Activated CD8-positive, alpha-beta T cell treated with anti-CD3 and anti-CD28 coated beads for 36 hours (primary cell): Measurements from ENCODE around the gene GNA14. TPM values are rescaled to one million over a fixed set of nuclear protein-coding genes. Genes with fewer than 3 reads are reported as not detected.

ENCODE experiments used
- ATAC-seq: fragments of 200-7000 bp; cut with Tn5 transposase; one replicate; pipeline ENCODE4 v1.10.0; 2021; ENCODE audit warnings: mild to moderate bottlenecking, moderate library complexity
- CTCF ChIA-PET: fragments of 350-600 bp; sonication (Branson Sonifier 250); formaldehyde crosslinking; loops from one replicate; lab custom pipeline; 2021; ENCODE audit warnings: antibody characterized with exemption; lab: Charles Lee
- POLR2A ChIA-PET: fragments of 350-600 bp; sonication (Branson Sonifier 250); formaldehyde crosslinking; loops from one replicate; lab custom pipeline; 2021; ENCODE audit warnings: antibody characterized with exemption; lab: Charles Lee
- DNase-seq: peaks from one replicate; pipeline ENCODE4 v3.0.0-alpha.2; 2020
- H3K27ac Mint-ChIP-seq: one replicate; pipeline ENCODE4 v1.8.0; 2021; ENCODE audit warnings: mild to moderate bottlenecking, mixed read lengths
- H3K27me3 Mint-ChIP-seq: one replicate; pipeline ENCODE4 v1.8.0; 2021; ENCODE audit warnings: mixed read lengths
- H3K36me3 Mint-ChIP-seq: one replicate; pipeline ENCODE4 v1.8.0; 2021; ENCODE audit warnings: low read depth, mixed read lengths
- H3K4me1 Mint-ChIP-seq: one replicate; pipeline ENCODE4 v1.8.0; 2021; ENCODE audit warnings: low read depth, mixed read lengths
- H3K4me3 Mint-ChIP-seq: one replicate; pipeline ENCODE4 v1.8.0; 2021; ENCODE audit warnings: mild to moderate bottlenecking, moderate library complexity, mixed read lengths
- H3K9me3 Mint-ChIP-seq: one replicate; pipeline ENCODE4 v1.8.0; 2021; ENCODE audit warnings: mixed read lengths
- CTCF ChIP-seq: fragments of 200-600 bp; IDR thresholded peaks from one replicate; pipeline ENCODE4 v1.8.0; 2022; ENCODE audit warnings: antibody characterized with exemption, mild to moderate bottlenecking
- intact Hi-C: fragments of 100-400 bp; cut with micrococcal nuclease; formaldehyde crosslinking; loops from one replicate; pipeline ENCODE4 v1.10.0; 2022
- total RNA-seq, 2 experiments: library from RNA; stranded (reverse); gene quantifications; one replicate each; pipeline ENCODE4 v1.2.3, GENCODE V29; 2021

Gene GNA14
- total RNA-seq, 2 experiments from 2014 or later: not detected

GRCh38 chr9:77661566-77662085 lies 13.5 kb upstream of the GNA14 start:
- Mint-ChIP-seq H3K27me3 (peaks cover 8% of the 10 kb centered on the region), H3K36me3 (no peaks in the 10 kb centered on the region), H3K9me3 (no peaks in the 10 kb centered on the region), H3K4me1 (no peaks in the 10 kb centered on the region), H3K4me3 (no peak overlapping the region), H3K27ac (no peak overlapping the region)
- POLR2A ChIA-PET: no interaction called here
- CTCF ChIA-PET: no interaction called here
- TF ChIP-seq CTCF: no peak
- DNase-seq (no peak), ATAC-seq (no peak)
- intact Hi-C loops: no loop called here

- Mint-ChIP-seq H3K4me3 (no peak overlapping the region), H3K27ac (no peak overlapping the region), H3K27me3 (peaks cover 8% of the 10 kb centered on the region), H3K9me3 (no peaks in the 10 kb centered on the region), H3K36me3 (no peaks in the 10 kb centered on the region), H3K4me1 (no peaks in the 10 kb centered on the region)
- DNase-seq (no peak), ATAC-seq (no peak)
- POLR2A ChIA-PET: no interaction called here
- no peak for TF ChIP-seq CTCF
- CTCF ChIA-PET: interaction anchor here (1.0 kb wide), 1 partner anchor 14 kb away, joined by 4 read pairs; no protein-coding TSS in a partner anchor
- intact Hi-C loops: no loop called here
Observed at GRCh38 chr9:77659926-77660325, 11.8 kb upstream of the GNA14 start.

- intact Hi-C loops: no loop called here
- CTCF ChIA-PET: interaction anchor here (1.2 kb wide), 1 partner anchor 196 kb away, joined by 3 read pairs; no protein-coding TSS in a partner anchor
- no peak for TF ChIP-seq CTCF
Observed at GRCh38 chr9:77651203-77651602, 3.1 kb upstream of the GNA14 start.

GRCh38 chr9:77649109-77649812 lies 1.1 kb upstream of the GNA14 start:
- no peak for DNase-seq
- ChIA-PET POLR2A (no interaction called here), CTCF (interaction anchor here (0.9 to 1.4 kb wide), 2 partner anchors 99 to 192 kb away, joined by 3 to 4 read pairs; no protein-coding TSS in a partner anchor)
- TF ChIP-seq CTCF: no peak
- Mint-ChIP-seq H3K4me1 (peaks cover 10% of the 10 kb centered on the region), H3K4me3 (peak overlapping the region; percentile 68), H3K36me3 (no peaks in the 10 kb centered on the region), H3K27ac (no peak overlapping the region), H3K9me3 (no peaks in the 10 kb centered on the region), H3K27me3 (peaks cover 38% of the 10 kb centered on the region)
- no peak for ATAC-seq
- intact Hi-C loops: loop anchor here (10.0 kb wide), 2 partner anchors 74 to 106 kb away; no protein-coding TSS in a partner anchor

More at GRCh38 chr9:77651203-77651602, 3.1 kb upstream of the GNA14 start:
- POLR2A ChIA-PET: no interaction called here
- H3K4me1 Mint-ChIP-seq: peaks cover 10% of the 10 kb centered on the region
- DNase-seq (no peak), ATAC-seq (no peak)
- peaks cover 30% of the 10 kb centered on the region for H3K27me3 Mint-ChIP-seq
- H3K27ac Mint-ChIP-seq: no peak overlapping the region
- no peaks in the 10 kb centered on the region for H3K36me3 Mint-ChIP-seq
- no peaks in the 10 kb centered on the region for H3K9me3 Mint-ChIP-seq
- H3K4me3 Mint-ChIP-seq: no peak overlapping the region
